ENCODE results near the gene PDILT.
"Not testable (repeated sequence)": the region's sequence is repeated elsewhere in the genome, so short reads cannot be mapped to it uniquely, and the experiment has no call there.

DNA sequence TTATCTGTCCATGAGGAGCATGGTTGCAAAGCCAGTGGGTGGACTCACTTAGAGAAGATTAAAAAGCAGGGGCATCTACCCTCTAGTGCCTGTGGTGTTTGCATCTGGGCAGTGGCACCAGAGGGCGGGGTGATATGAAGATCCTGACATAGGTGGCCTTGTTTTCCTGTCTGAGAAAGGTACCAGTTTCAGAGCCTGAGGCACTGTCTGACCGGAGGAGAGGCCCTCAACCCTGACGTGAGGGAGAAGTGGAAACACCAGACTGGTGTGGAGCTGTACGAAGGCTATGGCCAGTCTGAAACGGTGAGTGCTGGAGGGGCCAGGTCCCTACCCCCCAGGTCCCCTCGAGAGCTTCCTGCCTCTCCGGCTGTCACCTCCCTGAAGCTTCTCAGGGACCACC, 25.0 kb upstream of the PDILT start:
- TF ChIP-seq, protein P1, sequence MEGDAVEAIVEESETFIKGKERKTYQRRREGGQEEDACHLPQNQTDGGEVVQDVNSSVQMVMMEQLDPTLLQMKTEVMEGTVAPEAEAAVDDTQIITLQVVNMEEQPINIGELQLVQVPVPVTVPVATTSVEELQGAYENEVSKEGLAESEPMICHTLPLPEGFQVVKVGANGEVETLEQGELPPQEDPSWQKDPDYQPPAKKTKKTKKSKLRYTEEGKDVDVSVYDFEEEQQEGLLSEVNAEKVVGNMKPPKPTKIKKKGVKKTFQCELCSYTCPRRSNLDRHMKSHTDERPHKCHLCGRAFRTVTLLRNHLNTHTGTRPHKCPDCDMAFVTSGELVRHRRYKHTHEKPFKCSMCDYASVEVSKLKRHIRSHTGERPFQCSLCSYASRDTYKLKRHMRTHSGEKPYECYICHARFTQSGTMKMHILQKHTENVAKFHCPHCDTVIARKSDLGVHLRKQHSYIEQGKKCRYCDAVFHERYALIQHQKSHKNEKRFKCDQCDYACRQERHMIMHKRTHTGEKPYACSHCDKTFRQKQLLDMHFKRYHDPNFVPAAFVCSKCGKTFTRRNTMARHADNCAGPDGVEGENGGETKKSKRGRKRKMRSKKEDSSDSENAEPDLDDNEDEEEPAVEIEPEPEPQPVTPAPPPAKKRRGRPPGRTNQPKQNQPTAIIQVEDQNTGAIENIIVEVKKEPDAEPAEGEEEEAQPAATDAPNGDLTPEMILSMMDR (IDR thresholded peaks at IDR 0.05 in 2 of 3, conservative IDR thresholded peaks at IDR 0.05 in 1 of 3; ENCODE audit: insufficient read depth in 2 of 3, low read depth in 1 of 3, low read length in 3 of 3) = not testable (repeated sequence)
- not testable (repeated sequence) for TF ChIP-seq SPI1 (IDR thresholded peaks at IDR 0.05; ENCODE audit: borderline replicate concordance, low read depth, low read length); ZBTB26 (CRISPR knock-in tag; IDR thresholded peaks at IDR 0.05)
